GM06990 (cell line): ENCODE results near the gene TRPV3.

ENCODE experiments used
- DNase-seq: peaks from one replicate; pipeline ENCODE4 v3.0.0-alpha.2; 2011; ENCODE audit not compliant: insufficient read length; ENCODE audit errors: extremely low read depth
- H3K27me3 ChIP-seq: replicated peaks from 2 replicates; pipeline ENCODE4 v1.6.0; 2011; ENCODE audit warnings: low read length; ENCODE audit not compliant: control insufficient read depth, insufficient read depth
- H3K36me3 ChIP-seq: 2 replicates; pipeline ENCODE4 v1.5.1; 2011; ENCODE audit warnings: low read length; ENCODE audit not compliant: control insufficient read depth, insufficient read depth
- H3K4me3 ChIP-seq: replicated peaks from 2 replicates; pipeline ENCODE4 v1.5.1; 2011; ENCODE audit warnings: low read depth, mild to moderate bottlenecking, control low read depth, low read length
- CTCF ChIP-seq: IDR thresholded peaks from 2 replicates; pipeline ENCODE4 v1.5.1; 2011; ENCODE audit warnings: low read length, control low read depth, mild to moderate bottlenecking, inconsistent platforms; ENCODE audit not compliant: insufficient read depth, poor library complexity, severe bottlenecking

TRPV3 gene

GRCh38 chr17:3528880-3529511 is 28.6 kb downstream of the TRPV3 start:
- Histone ChIP-seq H3K27me3 (no peaks in the 10 kb centered on the region), H3K4me3 (no peak overlapping the region), H3K36me3 (no peaks in the 10 kb centered on the region; the same call in 1 of the 2 replicates)
- DNase-seq = no peak
- TF ChIP-seq CTCF = no peak

- Histone ChIP-seq H3K36me3 (no peaks in the 10 kb centered on the region; the same call in 1 of the 2 replicates), H3K4me3 (no peak overlapping the region), H3K27me3 (no peaks in the 10 kb centered on the region)
- TF ChIP-seq CTCF = no peak
- DNase-seq = no peak
Observed at GRCh38 chr17:3528403-3528851, 29.2 kb downstream of the TRPV3 start.

- no peak for DNase-seq
- H3K4me3 ChIP-seq = no peak overlapping the region
- TF ChIP-seq CTCF = no peak
- no peaks in the 10 kb centered on the region; the same call in 1 of the 2 replicates for H3K36me3 ChIP-seq
- H3K27me3 ChIP-seq = no peaks in the 10 kb centered on the region
Observed at GRCh38 chr17:3527896-3528295, 29.7 kb downstream of the TRPV3 start.

GRCh38 chr17:3527468-3527867 is 30.1 kb downstream of the TRPV3 start:
- H3K27me3 ChIP-seq = no peaks in the 10 kb centered on the region
- no peak for DNase-seq
- H3K4me3 ChIP-seq = no peak overlapping the region
- no peak for TF ChIP-seq CTCF
- H3K36me3 ChIP-seq = no peaks in the 10 kb centered on the region; the same call in 1 of the 2 replicates

- no peaks in the 10 kb centered on the region for H3K27me3 ChIP-seq
- TF ChIP-seq CTCF = no peak
Observed at GRCh38 chr17:3526971-3527370, 30.6 kb downstream of the TRPV3 start.

More at GRCh38 chr17:3526971-3527370, 30.6 kb downstream of the TRPV3 start:
- Histone ChIP-seq H3K36me3 (no peaks in the 10 kb centered on the region; the same call in 1 of the 2 replicates), H3K4me3 (no peak overlapping the region)
- DNase-seq = no peak
